A549 (cell line): ENCODE results near the gene ENTPD8. TPM values are rescaled to one million over a fixed set of nuclear protein-coding genes. Genes with fewer than 3 reads are reported as not detected.
A peak's percentile ranks its signal among the peaks of the same experiment; 100 is the strongest.

ENCODE experiments used
- ATAC-seq, 2 experiments: fragments of 200-7000 bp in 1 of 2; fragments of >200 bp in 1 of 2; cut with Nextera tagmentation in 1 of 2; cut with Tn5 transposase in 1 of 2; 3 replicates each; pipeline versions ENCODE4 v1.8.0 to v1.9.1; 2018 to 2020; ENCODE audit warnings: mild to moderate bottlenecking in 1 of 2, moderate library complexity in 1 of 2
- CTCF ChIA-PET: fragments of 300-600 bp; sonication (Branson Sonifier 250); formaldehyde crosslinking; extraction: SDS; loops from one replicate; lab custom pipeline; 2021; ENCODE audit warnings: antibody characterized with exemption, inconsistent platforms; lab: Yijun Ruan, JAX
- POLR2A ChIA-PET: fragments of 350-600 bp; formaldehyde crosslinking; extraction: SDS; loops from one replicate; lab custom pipeline; 2021; ENCODE audit warnings: antibody characterized with exemption, inconsistent platforms; lab: Yijun Ruan, JAX
- DNase-seq, 2 experiments: peaks; one replicate each; pipeline versions ENCODE4 v3.0.0 to v3.0.0-alpha.2; 2011 to 2016; ENCODE audit warnings: low read depth in 1 of 2, low spot score in 1 of 2
- FAIRE-seq: peaks from 2 replicates; lab custom pipeline; 2011; peaks lifted over from hg19 to GRCh38; lab: Jason Lieb, UNC
- H3K27ac ChIP-seq, 2 experiments: fragments of >200 bp; sonication (Bioruptor Twin); formaldehyde crosslinking; 3 replicates each; pipeline ENCODE4 v1.5.1; 2016 to 2017
- H3K4me1 ChIP-seq: fragments of >200 bp; sonication (Bioruptor Twin); formaldehyde crosslinking; 3 replicates; pipeline ENCODE4 v1.6.1; 2016
- H3K4me2 ChIP-seq: fragments of >200 bp; sonication (Bioruptor Twin); formaldehyde crosslinking; 3 replicates; pipeline ENCODE4 v1.6.1; 2016
- H3K4me3 ChIP-seq: fragments of >200 bp; sonication (Bioruptor Twin); formaldehyde crosslinking; 3 replicates; pipeline ENCODE4 v1.5.1; 2016
- H3K9me3 ChIP-seq: fragments of >200 bp; sonication (Bioruptor Twin); formaldehyde crosslinking; 3 replicates; pipeline ENCODE4 v1.6.1; 2016
- CEBPB ChIP-seq, 2 experiments: fragments of >200 bp in 1 of 2; sonication (Bioruptor Twin) in 1 of 2; formaldehyde crosslinking in 1 of 2; IDR thresholded peaks; 2 replicates each; pipeline ENCODE4 v1.6.1; 2012 to 2016
- EHF ChIP-seq: fragments of 250-450 bp; sonication (Bioruptor Pico); IDR thresholded peaks from 2 replicates; pipeline ENCODE4 v1.5.0; 2020; ENCODE audit warnings: mild to moderate bottlenecking
- EP300 ChIP-seq, 2 experiments: fragments of >200 bp; sonication (Bioruptor Twin); formaldehyde crosslinking; IDR thresholded peaks; 2 replicates in 1 of 2; 3 replicates in 1 of 2; pipeline ENCODE4 v1.6.1; 2016 to 2017
- FOSL2 ChIP-seq, 2 experiments: fragments of 450-650 bp in 1 of 2; fragments of >200 bp in 1 of 2; sonication (Bioruptor Twin) in 1 of 2; formaldehyde crosslinking; IDR thresholded peaks; 2 replicates each; pipeline versions ENCODE4 v1.5.0 to v1.6.1; 2016 to 2020; ENCODE audit warnings: mild to moderate bottlenecking in 1 of 2, moderate library complexity in 1 of 2
- GATA3 ChIP-seq: IDR thresholded peaks from 2 replicates; pipeline ENCODE4 v1.6.1; 2012; ENCODE audit warnings: borderline replicate concordance
- JUN ChIP-seq, 2 experiments: fragments of >200 bp; sonication (Bioruptor Twin); formaldehyde crosslinking; IDR thresholded peaks; 2 replicates in 1 of 2; 3 replicates in 1 of 2; pipeline ENCODE4 v1.6.1; 2016 to 2017
- KDM1A ChIP-seq: fragments of 200-600 bp; sonication (generic); IDR thresholded peaks from 2 replicates; pipeline ENCODE4 v1.6.1; 2016; ENCODE audit warnings: low read depth, mild to moderate bottlenecking
- MYC ChIP-seq: IDR thresholded peaks from 2 replicates; pipeline ENCODE4 v1.6.1; 2012; ENCODE audit warnings: mild to moderate bottlenecking, inconsistent platforms, low read length, improper control_type of control experiment, borderline replicate concordance
- PHF8 ChIP-seq: fragments of 200-600 bp; sonication (generic); IDR thresholded peaks from 2 replicates; pipeline ENCODE4 v1.6.1; 2016; ENCODE audit warnings: low read depth, mild to moderate bottlenecking, antibody characterized with exemption, moderate library complexity, borderline replicate concordance
- RAD21 ChIP-seq, 2 experiments: fragments of >200 bp in 1 of 2; sonication (Bioruptor Twin) in 1 of 2; formaldehyde crosslinking in 1 of 2; IDR thresholded peaks in 1 of 2; conservative IDR thresholded peaks in 1 of 2; 2 replicates in 1 of 2; 3 replicates in 1 of 2; pipeline ENCODE4 v1.6.1; 2012 to 2018; ENCODE audit warnings: inconsistent platforms in 1 of 2
- RCOR1 ChIP-seq: fragments of 150-350 bp; IDR thresholded peaks from 2 replicates; pipeline ENCODE4 v1.6.1; 2014; ENCODE audit warnings: antibody characterized with exemption, low read length, low read depth
- TFCP2L1 ChIP-seq: fragments of 250-450 bp; sonication (Bioruptor Pico); IDR thresholded peaks from 2 replicates; pipeline ENCODE4 v1.5.0; 2021; ENCODE audit warnings: mild to moderate bottlenecking
- TP53 ChIP-seq: fragments of 250-450 bp; sonication (Bioruptor Pico); IDR thresholded peaks from 2 replicates; pipeline ENCODE4 v1.5.0; 2021; ENCODE audit warnings: mild to moderate bottlenecking, moderate library complexity
- WGBS: methylation state at CpG from one replicate; pipeline ENCODE4 v1.1.6; 2017; ENCODE audit errors: missing lambda C conversion rate; 5-methylcytosine and 5-hydroxymethylcytosine counted together
- polyA plus RNA-seq, 4 experiments: library from polyadenylated mRNA; depleted of rRNA in 3 of 4; stranded (reverse); fragments of >200 nt; fragmentation: RNase III in 1 of 4; extraction: RNeasy Plus Mini Kit Qiagen cat#74134 plus additional on column Dnase treatment in 1 of 4; gene quantifications; 2 replicates in 3 of 4; 3 replicates in 1 of 4; pipeline ENCODE4 v1.2.3, GENCODE V29; 2011 to 2017
- TF ChIP-seq, protein P1 (sequence below): IDR thresholded peaks from 2 replicates; pipeline ENCODE4 v1.6.1; 2012
- TF ChIP-seq, protein P2 (sequence below): IDR thresholded peaks from 2 replicates; pipeline ENCODE4 v1.6.1; 2012
- TF ChIP-seq, protein P3 (sequence below): fragments of >200 bp; sonication (Bioruptor Twin); formaldehyde crosslinking; IDR thresholded peaks from 2 replicates; pipeline ENCODE4 v1.6.1; 2016

The ENTPD8 gene
- polyA plus RNA-seq, 2 of the 4 experiments (the other 2 are of a cell fraction): 0.18 to 0.36 TPM

DNA sequence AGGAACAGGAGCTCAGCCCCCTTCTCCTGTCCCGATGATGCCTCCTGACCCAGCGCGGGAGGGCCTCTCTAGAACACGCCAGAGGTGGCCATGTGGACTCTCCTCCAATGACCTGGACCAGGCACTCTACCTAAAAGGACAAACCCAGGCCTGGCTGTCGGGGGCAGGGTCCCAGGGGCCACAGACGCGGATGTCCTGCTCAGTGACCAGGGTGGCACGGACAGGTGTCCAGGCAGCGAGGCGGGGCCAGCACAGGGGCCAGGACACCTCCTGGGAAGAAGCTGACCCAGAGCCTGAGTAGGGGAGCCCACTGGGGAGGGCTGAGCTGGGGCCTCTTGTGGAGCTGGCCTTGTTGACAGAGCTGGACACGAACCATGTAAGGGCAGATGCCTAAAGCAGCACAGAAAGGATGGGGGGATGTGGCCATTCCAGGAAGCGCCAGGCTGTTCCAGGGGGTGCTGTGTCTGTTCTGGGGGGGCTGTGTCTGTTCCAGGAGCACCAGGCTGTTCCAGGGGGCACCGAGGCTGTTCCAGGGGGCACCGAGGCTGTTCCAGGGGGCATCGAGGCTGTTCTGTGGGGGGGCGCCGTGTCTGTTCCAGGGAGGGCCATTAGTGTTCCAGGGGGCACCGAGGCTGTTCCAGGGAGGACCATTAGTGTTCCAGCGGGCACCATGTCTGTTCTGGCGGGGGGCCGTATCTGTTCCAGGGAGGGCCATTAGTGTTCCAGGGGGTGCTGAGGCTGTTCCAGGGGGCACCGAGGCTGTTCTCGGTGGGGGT is 48.7 kb downstream of the ENTPD8 start:
- FAIRE-seq: no peak
- ChIA-PET POLR2A (no interaction called here), CTCF (interaction anchor here (0.8 to 2.0 kb wide), 5 partner anchors 12 to 115 kb away, joined by 3 to 7 read pairs (median 4); partner anchors contain the start of genes EXD3, NOXA1 and TOR4A)
- WGBS: 93% methylated on average over 8 of the region's 23 CpGs
- Histone ChIP-seq H3K4me1 (peaks cover 7% of the 10 kb centered on the region), H3K27ac (no peak overlapping the region), H3K9me3 (no peaks in the 10 kb centered on the region), H3K4me2 (no peak overlapping the region), H3K4me3 (no peak overlapping the region)
- ATAC-seq: no peak
- no peak for DNase-seq
- TF ChIP-seq MYC (no peak), RAD21 (conservative IDR thresholded peaks at IDR 0.05 in 1 of 2, IDR thresholded peaks at IDR 0.05 in 1 of 2) (no peak), GATA3 (no peak), TFCP2L1 (CRISPR knock-in tag) (no peak), TP53 (no peak), FOSL2 (IDR thresholded peaks at IDR 0.05) (no peak), FOSL2 (CRISPR knock-in tag; IDR thresholded peaks at IDR 0.05) (no peak), PHF8 (no peak), KDM1A (no peak), JUN (IDR thresholded peaks at IDR 0.05) (no peak), EP300 (IDR thresholded peaks at IDR 0.05) (no peak)
- TF ChIP-seq, protein P1, sequence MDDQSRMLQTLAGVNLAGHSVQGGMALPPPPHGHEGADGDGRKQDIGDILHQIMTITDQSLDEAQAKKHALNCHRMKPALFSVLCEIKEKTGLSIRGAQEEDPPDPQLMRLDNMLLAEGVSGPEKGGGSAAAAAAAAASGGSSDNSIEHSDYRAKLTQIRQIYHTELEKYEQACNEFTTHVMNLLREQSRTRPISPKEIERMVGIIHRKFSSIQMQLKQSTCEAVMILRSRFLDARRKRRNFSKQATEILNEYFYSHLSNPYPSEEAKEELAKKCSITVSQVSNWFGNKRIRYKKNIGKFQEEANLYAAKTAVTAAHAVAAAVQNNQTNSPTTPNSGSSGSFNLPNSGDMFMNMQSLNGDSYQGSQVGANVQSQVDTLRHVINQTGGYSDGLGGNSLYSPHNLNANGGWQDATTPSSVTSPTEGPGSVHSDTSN: no peak

DNA sequence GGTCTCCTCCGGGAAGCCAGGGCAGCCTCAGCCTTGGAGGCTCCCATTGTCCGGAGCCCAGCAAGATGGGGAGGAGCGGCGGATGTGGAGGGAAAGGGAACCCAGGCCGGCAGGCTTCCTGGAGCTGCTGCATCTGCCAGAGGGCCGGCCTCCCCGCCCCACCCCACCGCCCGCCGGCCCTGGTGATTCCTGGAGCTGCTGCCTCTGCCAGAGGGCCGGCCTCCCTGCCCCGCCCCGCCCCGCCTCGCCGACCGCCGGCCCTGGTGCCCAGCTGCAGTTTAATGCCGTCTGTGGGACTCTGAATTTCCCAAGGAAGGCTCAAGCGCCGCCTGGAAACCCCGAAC is 49.8 kb downstream of the ENTPD8 start:
- POLR2A ChIA-PET: no interaction called here
- no peak overlapping the region for H3K27ac ChIP-seq
- H3K9me3 ChIP-seq: no peaks in the 10 kb centered on the region
- TF ChIP-seq MYC: no peak
- TF ChIP-seq EHF (CRISPR knock-in tag): no peak
- TF ChIP-seq CEBPB (IDR thresholded peaks at IDR 0.05): no peak
- TF ChIP-seq, protein P2, sequence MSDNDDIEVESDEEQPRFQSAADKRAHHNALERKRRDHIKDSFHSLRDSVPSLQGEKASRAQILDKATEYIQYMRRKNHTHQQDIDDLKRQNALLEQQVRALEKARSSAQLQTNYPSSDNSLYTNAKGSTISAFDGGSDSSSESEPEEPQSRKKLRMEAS: no peak
- TF ChIP-seq, all 56 proteins: peak for 0
- Histone ChIP-seq H3K4me2 (no peak overlapping the region), H3K4me1 (peaks cover 7% of the 10 kb centered on the region), H3K4me3 (no peak overlapping the region)
- 76% methylated on average over 13 of the region's 22 CpGs for WGBS
- CTCF ChIA-PET: interaction anchor here (0.9 to 2.0 kb wide), 4 partner anchors 13 to 96 kb away, joined by 3 to 7 read pairs (median 4); partner anchors contain the start of genes EXD3 and NOXA1
- DNase-seq (no peak), FAIRE-seq (no peak), ATAC-seq (peak; percentile 5 to 7; a peak in 1 of 6 replicates)

DNA sequence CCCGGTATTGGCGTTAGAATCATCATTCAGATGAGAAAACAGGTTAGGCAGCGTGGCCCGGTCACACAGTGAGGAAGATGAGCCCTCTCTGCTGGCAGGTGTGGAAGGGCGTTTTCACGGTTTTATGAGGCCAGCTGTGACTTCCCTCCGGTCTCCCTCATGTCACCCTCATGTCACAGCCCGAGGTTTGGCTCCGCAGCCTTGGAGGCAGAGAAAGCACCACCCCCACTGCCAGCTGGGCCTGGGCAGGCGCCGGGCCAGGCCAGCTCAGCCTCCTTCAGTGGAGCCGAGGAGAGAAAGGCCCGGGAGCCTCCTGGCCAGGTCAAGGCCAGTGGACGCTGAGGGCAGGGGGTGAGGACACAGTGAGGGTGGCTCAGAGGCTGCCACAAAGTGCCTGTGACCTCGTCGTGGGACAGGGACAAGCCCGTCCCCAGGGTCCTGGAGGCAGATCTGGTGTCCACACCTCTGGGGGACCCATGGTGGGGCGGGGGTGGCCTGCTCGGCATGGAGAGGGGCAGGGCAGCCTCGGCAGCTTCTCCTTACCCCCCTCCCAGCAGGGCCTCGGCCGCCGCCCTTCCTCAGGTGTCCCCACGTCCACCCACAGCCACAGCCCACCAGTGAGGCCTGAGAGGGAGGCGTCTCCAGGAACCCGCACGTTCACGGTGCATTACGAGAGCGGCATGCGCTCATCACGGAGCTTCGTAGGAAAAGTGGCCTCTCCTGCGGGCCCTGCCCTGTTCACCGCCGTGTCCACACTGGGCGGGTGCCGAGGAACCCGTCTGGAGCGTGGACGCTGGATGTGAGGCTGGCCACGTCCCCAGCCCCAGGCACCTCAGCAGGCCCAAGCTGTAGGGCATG is 50.4 kb downstream of the ENTPD8 start:
- DNase-seq (no peak), ATAC-seq (peak; percentile 8 to 27; a peak in 4 of 6 replicates), FAIRE-seq (no peak)
- H3K4me2 ChIP-seq: no peak overlapping the region
- peaks cover 4% of the 10 kb centered on the region for H3K4me1 ChIP-seq
- H3K27ac ChIP-seq: no peak overlapping the region
- ChIA-PET CTCF (interaction anchor here (1.0 to 2.0 kb wide), 3 partner anchors 32 to 96 kb away, joined by 3 to 7 read pairs (median 4); partner anchors contain the start of genes EXD3 and NOXA1), POLR2A (no interaction called here)
- TF ChIP-seq GATA3 (no peak), RCOR1 (no peak)
- TF ChIP-seq, protein P3, sequence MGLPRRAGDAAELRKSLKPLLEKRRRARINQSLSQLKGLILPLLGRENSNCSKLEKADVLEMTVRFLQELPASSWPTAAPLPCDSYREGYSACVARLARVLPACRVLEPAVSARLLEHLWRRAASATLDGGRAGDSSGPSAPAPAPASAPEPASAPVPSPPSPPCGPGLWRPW: no peak
- 87% methylated on average over 39 of the region's 42 CpGs for WGBS
- H3K4me3 ChIP-seq: no peak overlapping the region
- H3K9me3 ChIP-seq: no peaks in the 10 kb centered on the region
